Caco-2 (cell line): Measurements from ENCODE around the gene PRR33. TPM values are rescaled to one million over a fixed set of nuclear protein-coding genes. Genes with fewer than 3 reads are reported as not detected.

Source experiments
- BruUV-seq: library from RNA; stranded (reverse); fragments of 400-500 nt; replicated peaks from 2 replicates; lab custom pipeline; 2021; lab: Mats Ljungman, UMichigan
- CTCF ChIA-PET: fragments of 300-600 bp; sonication (Branson Sonifier 250); formaldehyde crosslinking; loops from one replicate; lab custom pipeline; 2022; ENCODE audit warnings: antibody characterized with exemption; lab: Charles Lee
- POLR2A ChIA-PET: fragments of 300-600 bp; sonication (Branson Sonifier 250); formaldehyde crosslinking; loops from one replicate; lab custom pipeline; 2022; ENCODE audit warnings: antibody characterized with exemption; lab: Charles Lee
- DNase-seq, 2 experiments: peaks; one replicate each; pipeline versions ENCODE4 v3.0.0 to v3.0.0-alpha.2; 2020 to 2022
- H3K27me3 ChIP-seq: replicated peaks from 2 replicates; pipeline ENCODE4 v1.6.0; 2011; ENCODE audit warnings: low read length; ENCODE audit not compliant: control insufficient read depth, insufficient read depth
- H3K36me3 ChIP-seq: 2 replicates; pipeline ENCODE4 v1.5.1; 2011; ENCODE audit warnings: low read length; ENCODE audit not compliant: control insufficient read depth, insufficient read depth
- H3K4me1 ChIP-seq: fragments of 250-450 bp; sonication (Bioruptor Pico); 2 replicates; pipeline ENCODE4 v1.5.1; 2020; ENCODE audit warnings: mild to moderate bottlenecking
- H3K4me3 ChIP-seq: 2 replicates; pipeline ENCODE4 v1.5.1; 2011; ENCODE audit warnings: low read depth, mild to moderate bottlenecking, control low read depth, low read length
- H3K9me3 ChIP-seq: fragments of 250-450 bp; sonication (Bioruptor Pico); 2 replicates; pipeline ENCODE4 v1.5.1; 2020; ENCODE audit warnings: mild to moderate bottlenecking, moderate library complexity
- H3K27ac Mint-ChIP-seq: one replicate; pipeline ENCODE4 v1.8.0; 2022; ENCODE audit warnings: mixed read lengths; ENCODE audit not compliant: unreplicated experiment
- H3K27me3 Mint-ChIP-seq: one replicate; pipeline ENCODE4 v1.8.0; 2022; ENCODE audit warnings: mixed read lengths; ENCODE audit not compliant: insufficient read depth, unreplicated experiment
- H3K36me3 Mint-ChIP-seq: one replicate; pipeline ENCODE4 v1.8.0; 2022; ENCODE audit warnings: mild to moderate bottlenecking, mixed read lengths; ENCODE audit not compliant: insufficient read depth, unreplicated experiment
- H3K4me1 Mint-ChIP-seq: one replicate; pipeline ENCODE4 v1.8.0; 2022; ENCODE audit warnings: low read depth, mixed read lengths; ENCODE audit not compliant: unreplicated experiment
- H3K4me3 Mint-ChIP-seq: one replicate; pipeline ENCODE4 v1.8.0; 2022; ENCODE audit warnings: mild to moderate bottlenecking, moderate library complexity, mixed read lengths; ENCODE audit not compliant: unreplicated experiment
- H3K9me3 Mint-ChIP-seq: one replicate; pipeline ENCODE4 v1.8.0; 2022; ENCODE audit warnings: mixed read lengths; ENCODE audit not compliant: unreplicated experiment
- intact Hi-C: fragments of 100-400 bp; cut with micrococcal nuclease; formaldehyde crosslinking; loops from one replicate; pipeline ENCODE4 v1.10.0; 2022; ENCODE audit not compliant: unreplicated experiment
- total RNA-seq: library from RNA; stranded (reverse); gene quantifications from 2 replicates; pipeline ENCODE4 v1.2.3, GENCODE V29; 2022
- TF ChIP-seq, protein P1 (sequence below), 2 experiments: fragments of 200-600 bp in 1 of 2; IDR thresholded peaks; 1 replicate in 1 of 2; 2 replicates in 1 of 2; pipeline versions ENCODE4 v1.5.1 to v1.8.0; 2011 to 2022; ENCODE audit warnings: antibody characterized with exemption in 1 of 2, control low read depth in 1 of 2, inconsistent platforms in 1 of 2, low read depth in 1 of 2, low read length in 1 of 2, mild to moderate bottlenecking in 1 of 2, moderate library complexity in 1 of 2; ENCODE audit not compliant: insufficient read depth in 1 of 2, severe bottlenecking in 1 of 2, unreplicated experiment in 1 of 2

Gene PRR33
- total RNA-seq, 1 experiment from 2014 or later = not detected

DNA sequence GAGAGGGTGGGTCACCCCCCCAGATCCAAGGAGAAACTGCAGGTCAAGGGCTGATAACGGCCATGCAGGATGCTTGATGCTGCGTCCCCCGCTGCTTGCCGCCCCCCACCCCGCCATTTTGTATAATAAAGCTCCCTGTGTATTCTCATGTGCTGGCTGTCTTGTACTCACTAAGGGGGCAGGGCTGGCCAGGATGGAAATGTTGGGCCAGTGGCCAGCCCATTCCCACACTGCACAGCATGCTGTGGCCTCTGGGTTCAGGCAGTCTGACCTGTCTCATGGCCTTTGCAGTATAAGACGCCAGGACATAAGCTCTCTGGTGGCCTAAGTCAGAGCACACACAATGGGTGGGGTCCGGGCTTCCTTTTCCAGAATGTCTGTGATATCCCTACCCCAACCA, 421 bp upstream of the PRR33 start:
- H3K36me3 Mint-ChIP-seq = no peaks in the 10 kb centered on the region
- Histone ChIP-seq H3K36me3 (no peaks in the 10 kb centered on the region), H3K4me1 (no peaks in the 10 kb centered on the region), H3K4me3 (no peak overlapping the region), H3K9me3 (no peaks in the 10 kb centered on the region), H3K27me3 (no peaks in the 10 kb centered on the region)
- intact Hi-C loops = no loop called here
- POLR2A ChIA-PET = no interaction called here
- H3K4me3 Mint-ChIP-seq = no peak overlapping the region
- H3K27ac Mint-ChIP-seq = no peak overlapping the region
- DNase-seq = no peak
- TF ChIP-seq, protein P1, sequence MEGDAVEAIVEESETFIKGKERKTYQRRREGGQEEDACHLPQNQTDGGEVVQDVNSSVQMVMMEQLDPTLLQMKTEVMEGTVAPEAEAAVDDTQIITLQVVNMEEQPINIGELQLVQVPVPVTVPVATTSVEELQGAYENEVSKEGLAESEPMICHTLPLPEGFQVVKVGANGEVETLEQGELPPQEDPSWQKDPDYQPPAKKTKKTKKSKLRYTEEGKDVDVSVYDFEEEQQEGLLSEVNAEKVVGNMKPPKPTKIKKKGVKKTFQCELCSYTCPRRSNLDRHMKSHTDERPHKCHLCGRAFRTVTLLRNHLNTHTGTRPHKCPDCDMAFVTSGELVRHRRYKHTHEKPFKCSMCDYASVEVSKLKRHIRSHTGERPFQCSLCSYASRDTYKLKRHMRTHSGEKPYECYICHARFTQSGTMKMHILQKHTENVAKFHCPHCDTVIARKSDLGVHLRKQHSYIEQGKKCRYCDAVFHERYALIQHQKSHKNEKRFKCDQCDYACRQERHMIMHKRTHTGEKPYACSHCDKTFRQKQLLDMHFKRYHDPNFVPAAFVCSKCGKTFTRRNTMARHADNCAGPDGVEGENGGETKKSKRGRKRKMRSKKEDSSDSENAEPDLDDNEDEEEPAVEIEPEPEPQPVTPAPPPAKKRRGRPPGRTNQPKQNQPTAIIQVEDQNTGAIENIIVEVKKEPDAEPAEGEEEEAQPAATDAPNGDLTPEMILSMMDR (IDR thresholded peaks at IDR 0.05; ENCODE audit: insufficient read depth in 1 of 2, low read depth in 1 of 2, low read length in 1 of 2, severe bottlenecking in 1 of 2, unreplicated experiment in 1 of 2) = no peak
- H3K4me1 Mint-ChIP-seq = no peaks in the 10 kb centered on the region
- BruUV-seq = no TSS peak
- no peaks in the 10 kb centered on the region for H3K9me3 Mint-ChIP-seq
- CTCF ChIA-PET = interaction anchor here (1.2 kb wide), 1 partner anchor 260 kb away, joined by 3 read pairs; no protein-coding TSS in a partner anchor
- H3K27me3 Mint-ChIP-seq = peaks cover 3% of the 10 kb centered on the region

DNA sequence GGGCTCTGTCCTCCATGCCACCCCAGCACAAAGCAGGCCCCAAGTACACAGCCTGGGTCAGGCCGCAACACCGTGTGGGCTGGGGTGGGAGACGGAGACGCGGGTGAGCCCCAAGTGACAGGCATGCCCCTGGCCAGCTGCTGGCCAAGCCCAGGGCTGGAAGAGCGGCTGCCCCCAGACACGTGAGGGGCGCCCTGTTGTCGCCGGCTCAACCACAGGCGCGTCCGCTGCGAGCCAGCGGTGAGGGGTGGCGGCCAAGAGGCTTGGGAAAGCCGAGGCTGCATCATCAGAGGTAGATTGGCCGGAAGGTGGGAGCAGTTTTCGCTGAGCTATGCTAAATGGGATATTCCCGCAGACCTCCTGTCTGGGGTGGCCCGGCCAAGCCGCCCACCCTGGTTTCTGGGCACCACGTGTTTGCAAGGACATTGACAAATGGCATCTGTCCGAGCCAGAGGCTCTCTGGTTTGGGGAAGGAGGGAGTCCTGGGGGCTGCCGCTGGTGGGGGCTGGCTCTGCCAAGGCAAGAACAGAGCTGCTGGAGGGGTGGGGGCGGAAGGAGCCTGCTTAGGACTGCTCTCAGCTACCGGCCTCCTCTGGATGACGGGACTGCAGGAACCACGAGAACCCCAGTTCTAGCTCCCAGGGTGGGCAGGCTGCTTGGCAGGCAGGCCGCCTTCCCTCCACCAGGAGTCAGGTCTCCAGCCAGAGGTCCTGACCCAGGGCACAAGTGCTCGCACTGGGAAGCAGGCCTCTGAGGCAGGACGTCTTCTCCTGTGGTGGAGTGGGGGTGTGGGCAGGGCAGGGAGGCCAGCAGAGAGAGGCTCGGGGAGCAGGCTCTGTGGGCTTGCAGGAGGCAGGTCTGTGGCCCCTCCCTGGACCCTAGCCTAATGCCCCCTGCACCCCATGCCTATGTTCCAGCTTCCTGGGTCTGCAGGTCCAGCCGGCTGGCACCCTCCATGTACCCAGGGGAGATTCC, 552 bp downstream of the PRR33 start:
- no peaks in the 10 kb centered on the region for H3K36me3 ChIP-seq
- ChIA-PET CTCF (interaction anchor here (1.2 kb wide), 2 partner anchors 56 to 260 kb away, joined by 3 read pairs; partner anchors contain the start of gene SYT8), POLR2A (no interaction called here)
- no peak overlapping the region for H3K4me3 ChIP-seq
- H3K27ac Mint-ChIP-seq = no peak overlapping the region
- no peaks in the 10 kb centered on the region for H3K4me1 Mint-ChIP-seq
- no peaks in the 10 kb centered on the region for H3K36me3 Mint-ChIP-seq
- TF ChIP-seq, protein P1 (IDR thresholded peaks at IDR 0.05; ENCODE audit: insufficient read depth in 1 of 2, low read depth in 1 of 2, low read length in 1 of 2, severe bottlenecking in 1 of 2, unreplicated experiment in 1 of 2) = no peak
- DNase-seq = no peak
- H3K27me3 Mint-ChIP-seq = peaks cover 3% of the 10 kb centered on the region
- H3K27me3 ChIP-seq = no peaks in the 10 kb centered on the region
- no peaks in the 10 kb centered on the region for H3K9me3 Mint-ChIP-seq
- H3K4me1 ChIP-seq = no peaks in the 10 kb centered on the region
- intact Hi-C loops = no loop called here
- BruUV-seq = no TSS peak
- H3K4me3 Mint-ChIP-seq = no peak overlapping the region
- H3K9me3 ChIP-seq = no peaks in the 10 kb centered on the region

DNA sequence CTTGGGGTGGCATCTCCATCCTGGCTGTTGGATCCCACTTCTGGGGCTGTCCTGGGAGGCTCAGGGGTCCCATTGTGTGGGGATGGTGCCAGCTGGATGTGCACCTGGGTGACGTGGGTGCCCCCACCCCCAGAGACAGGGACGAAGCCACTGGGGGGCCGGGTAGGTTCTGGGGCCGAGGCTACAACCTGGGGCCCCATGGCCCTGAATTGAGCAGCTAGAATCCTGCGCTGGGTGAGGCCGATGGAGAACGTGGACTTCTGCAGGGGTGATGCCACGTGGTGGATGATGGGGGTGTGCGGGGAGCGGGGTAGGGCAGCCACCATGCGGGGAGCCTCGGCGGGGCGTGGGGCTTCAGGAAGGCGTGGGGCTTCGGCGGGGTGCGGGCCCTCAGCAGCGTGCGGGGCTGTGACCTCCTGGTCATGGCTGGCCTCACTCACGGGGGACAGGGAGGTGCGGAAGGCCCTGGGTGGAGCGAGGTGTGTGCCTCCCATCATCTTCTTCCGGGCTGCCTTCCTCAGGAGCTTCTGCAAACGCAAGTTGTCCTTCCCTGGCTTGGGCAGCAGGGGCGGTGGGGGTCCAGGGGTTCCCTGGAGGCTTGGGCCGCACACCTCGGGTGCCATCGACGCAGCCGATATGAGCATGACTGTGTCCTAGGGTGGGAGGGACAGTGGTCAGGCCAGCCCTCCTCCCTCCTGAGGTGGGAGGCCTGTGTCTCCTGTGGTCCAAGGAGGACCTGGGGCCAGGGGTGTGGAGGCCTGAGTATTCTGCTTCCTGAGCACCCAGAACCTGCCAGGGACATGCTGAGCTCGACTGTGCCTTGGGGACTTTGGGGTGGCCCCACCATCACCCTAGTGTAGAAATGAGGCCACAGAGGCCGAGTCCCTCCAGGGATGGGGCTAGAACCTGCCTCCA, 1.5 kb downstream of the PRR33 start:
- Mint-ChIP-seq H3K9me3 (no peaks in the 10 kb centered on the region), H3K27me3 (peaks cover 3% of the 10 kb centered on the region), H3K4me3 (no peak overlapping the region), H3K27ac (no peak overlapping the region), H3K4me1 (no peaks in the 10 kb centered on the region), H3K36me3 (no peaks in the 10 kb centered on the region)
- TF ChIP-seq, protein P1 (IDR thresholded peaks at IDR 0.05; ENCODE audit: insufficient read depth in 1 of 2, low read depth in 1 of 2, low read length in 1 of 2, severe bottlenecking in 1 of 2, unreplicated experiment in 1 of 2) = no peak
- no peak for DNase-seq
- CTCF ChIA-PET = interaction anchor here (1.2 kb wide), 1 partner anchor 55 kb away, joined by 3 read pairs; the partner anchor contains the start of gene SYT8
- Histone ChIP-seq H3K27me3 (no peaks in the 10 kb centered on the region), H3K36me3 (no peaks in the 10 kb centered on the region), H3K4me1 (no peaks in the 10 kb centered on the region), H3K9me3 (no peaks in the 10 kb centered on the region), H3K4me3 (no peak overlapping the region)
- intact Hi-C loops = no loop called here
- no TSS peak for BruUV-seq
- POLR2A ChIA-PET = no interaction called here
